Activated CD8-positive, alpha-beta memory T cell treated with anti-CD3 and anti-CD28 coated beads for 48 hours (primary cell): Measurements from ENCODE around the gene ABCG8.
"Not testable (repeated sequence)": the region's sequence is repeated elsewhere in the genome, so short reads cannot be mapped to it uniquely, and the experiment has no call there.

Experiments
- DNase-seq, 3 experiments: peaks; one replicate each; pipeline ENCODE4 v3.0.0-alpha.2; 2020; ENCODE audit warnings: low read depth in 2 of 3, low spot score in 2 of 3

Gene ABCG8

DNA sequence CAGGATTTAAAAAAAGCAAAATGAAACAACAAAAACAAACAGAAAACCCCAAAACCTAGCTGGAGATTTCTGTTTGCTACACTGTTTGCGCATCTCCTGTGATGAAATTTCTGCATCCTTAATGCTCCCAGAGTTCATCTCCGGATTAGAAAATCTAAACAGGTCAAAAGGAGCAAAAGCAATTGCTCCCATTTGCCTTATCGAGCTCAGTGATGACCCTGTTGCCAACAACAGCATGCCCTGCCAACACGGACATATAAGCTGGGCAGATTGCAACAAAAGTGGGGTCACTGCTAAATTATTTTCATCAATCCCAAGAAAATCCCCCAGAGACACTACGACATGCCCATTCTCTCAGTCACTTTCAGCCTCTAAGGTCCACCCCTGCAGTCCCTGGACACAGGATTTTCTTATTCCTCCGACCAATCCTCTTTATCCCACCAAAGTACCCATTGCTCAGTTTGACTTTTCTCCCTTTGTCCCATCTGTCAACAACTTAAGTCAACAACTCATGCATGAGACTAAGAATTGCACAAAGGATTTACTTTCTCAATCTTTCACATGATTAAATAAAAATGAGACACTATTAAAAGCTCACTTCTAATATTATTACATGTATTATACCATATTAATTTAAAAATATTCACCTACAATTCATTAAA, 67.8 kb downstream of the ABCG8 start:
- DNase-seq, result no peak

- DNase-seq, result not testable (repeated sequence)
Observed at GRCh38 chr2:43911136-43911790, 72.5 kb downstream of the ABCG8 start.

- no peak for DNase-seq
Observed at GRCh38 chr2:43924463-43924862, 85.7 kb downstream of the ABCG8 start.

DNA sequence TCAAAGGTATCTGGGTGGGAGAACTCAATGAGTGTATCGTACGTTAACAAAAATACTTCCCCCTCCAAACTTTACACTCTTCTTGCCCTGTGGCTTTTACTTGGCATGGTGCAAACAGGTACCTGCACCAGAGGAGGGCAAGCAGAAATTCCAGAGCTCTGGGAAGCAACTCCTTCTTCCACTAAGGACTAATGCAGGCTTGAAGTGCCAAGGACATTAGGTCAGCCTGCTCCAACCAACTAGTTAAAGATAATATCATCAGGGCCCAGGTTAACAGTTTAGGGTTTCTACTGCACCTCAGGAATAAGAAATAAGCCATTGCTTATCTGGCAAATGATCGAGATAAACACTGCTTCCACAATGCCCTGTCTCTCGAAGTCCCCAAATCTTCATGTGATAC, 86.7 kb downstream of the ABCG8 start:
- no peak for DNase-seq

- no peak for DNase-seq
Observed at GRCh38 chr2:43927442-43927841, 88.7 kb downstream of the ABCG8 start.

DNA sequence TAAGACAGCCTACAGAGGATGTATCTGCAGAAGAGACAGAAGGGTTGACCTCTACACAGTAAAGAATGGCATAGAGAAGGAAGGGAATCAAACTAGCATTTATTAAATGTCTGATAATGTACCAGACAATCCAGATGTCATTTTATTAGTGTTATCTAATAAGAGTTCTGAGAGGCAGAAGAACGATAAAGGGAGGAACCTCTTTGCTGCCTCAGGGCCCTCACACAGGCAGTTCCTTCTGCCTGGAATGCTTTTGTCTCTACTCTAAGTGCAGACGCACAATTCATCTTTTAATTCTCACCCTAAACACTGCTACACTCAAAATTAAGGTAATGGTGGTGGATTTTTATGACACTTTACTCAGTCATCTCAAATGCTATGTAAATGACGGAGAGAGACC, 92.5 kb downstream of the ABCG8 start:
- no peak for DNase-seq
